IPS-20b (cell line): Measurements from ENCODE around the gene CNBP.
"Not testable (repeated sequence)": the region's sequence is repeated elsewhere in the genome, so short reads cannot be mapped to it uniquely, and the experiment has no call there.

ENCODE experiments used
- H3K27ac ChIP-seq: one replicate; pipeline ENCODE4 v1.5.1; 2013; ENCODE audit warnings: low read length
- H3K27me3 ChIP-seq: 2 replicates; pipeline ENCODE4 v1.6.1; 2013; ENCODE audit warnings: mild to moderate bottlenecking, low read length, inconsistent platforms; ENCODE audit not compliant: insufficient read depth
- H3K36me3 ChIP-seq: 2 replicates; pipeline ENCODE4 v1.6.1; 2013; ENCODE audit warnings: low read depth, mild to moderate bottlenecking, inconsistent platforms, low read length, moderate library complexity; ENCODE audit not compliant: insufficient read depth
- H3K4me1 ChIP-seq: 2 replicates; pipeline ENCODE4 v1.6.1; 2013; ENCODE audit warnings: mild to moderate bottlenecking, control low read depth, inconsistent platforms, low read length, moderate library complexity; ENCODE audit not compliant: insufficient read depth
- H3K4me3 ChIP-seq: 2 replicates; pipeline ENCODE4 v1.5.1; 2013; ENCODE audit warnings: mild to moderate bottlenecking, low read length, inconsistent platforms
- H3K9ac ChIP-seq: 2 replicates; pipeline ENCODE4 v1.6.1; 2013; ENCODE audit warnings: low read depth, mild to moderate bottlenecking, inconsistent platforms, low read length, moderate library complexity
- H3K9me3 ChIP-seq: 2 replicates; pipeline ENCODE4 v1.6.1; 2013; ENCODE audit warnings: mild to moderate bottlenecking, low read depth, low read length, inconsistent platforms; ENCODE audit not compliant: insufficient read depth

The CNBP gene

GRCh38 chr3:129207479-129207878, 23.8 kb upstream of the CNBP start:
- no peak overlapping the region for H3K27ac ChIP-seq
- H3K27me3 ChIP-seq, result no peaks in the 10 kb centered on the region
- H3K9ac ChIP-seq, result no peak overlapping the region
- H3K9me3 ChIP-seq, result no peaks in the 10 kb centered on the region
- H3K36me3 ChIP-seq, result no peaks in the 10 kb centered on the region
- H3K4me3 ChIP-seq, result no peak overlapping the region
- H3K4me1 ChIP-seq, result no peaks in the 10 kb centered on the region

DNA sequence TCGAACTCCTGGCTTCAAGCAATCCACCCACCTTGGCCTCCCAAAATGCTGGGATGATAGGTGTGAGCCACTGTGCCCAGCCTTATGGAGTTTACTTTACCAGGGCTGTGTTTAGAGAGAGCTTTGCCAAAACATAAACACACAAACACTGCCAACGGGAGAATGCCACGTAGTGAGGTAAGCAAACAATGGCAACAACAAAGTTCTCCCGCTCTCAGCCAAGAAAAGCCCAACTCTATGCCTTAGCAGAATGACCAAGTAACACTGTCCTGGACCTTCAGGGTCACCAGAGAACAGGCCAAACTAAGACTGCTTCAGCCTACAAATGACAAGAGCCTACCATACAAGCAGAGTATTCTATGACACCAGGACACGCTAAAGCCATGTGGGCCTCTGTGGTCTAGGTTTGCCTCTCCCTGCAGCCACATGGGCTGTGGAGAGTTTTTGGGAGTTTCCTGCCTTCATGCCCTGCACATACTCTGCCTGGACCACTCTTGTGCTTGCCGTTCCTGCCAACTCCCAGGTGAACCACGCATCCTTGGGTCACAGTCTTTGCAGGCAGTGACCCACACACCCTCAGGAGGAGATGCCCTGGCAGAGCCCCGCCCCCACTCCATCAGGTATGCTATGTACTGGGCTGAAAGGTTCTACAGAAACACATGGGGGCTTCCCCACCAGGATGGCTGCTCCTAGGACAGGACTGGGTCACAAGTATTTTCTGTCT, 21.6 kb upstream of the CNBP start:
- Histone ChIP-seq H3K36me3 (no peaks in the 10 kb centered on the region), H3K27me3 (no peaks in the 10 kb centered on the region), H3K27ac (no peak overlapping the region), H3K9ac (no peak overlapping the region), H3K9me3 (no peaks in the 10 kb centered on the region), H3K4me3 (no peak overlapping the region), H3K4me1 (no peaks in the 10 kb centered on the region)

DNA sequence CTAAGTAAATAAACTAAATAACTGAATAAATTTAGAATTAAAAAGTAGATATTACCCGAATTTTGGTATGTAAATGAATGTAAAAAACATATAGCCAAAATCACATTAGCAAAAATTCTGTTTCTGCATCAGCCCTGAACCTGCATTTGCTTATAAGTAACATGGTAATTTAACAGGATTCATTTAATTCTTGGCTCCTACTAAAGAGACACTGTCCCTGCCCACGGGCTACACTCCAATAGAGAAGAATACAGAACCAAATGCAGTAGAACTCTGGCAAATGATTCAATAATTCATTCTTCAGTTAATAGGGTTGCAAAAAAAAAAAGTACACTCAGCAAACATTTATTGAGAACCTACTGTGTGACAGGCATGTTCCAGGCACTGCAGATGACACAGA, 20.8 kb upstream of the CNBP start:
- H3K27ac ChIP-seq, result no peak overlapping the region
- H3K4me3 ChIP-seq, result no peak overlapping the region
- H3K9ac ChIP-seq, result no peak overlapping the region
- no peaks in the 10 kb centered on the region for H3K9me3 ChIP-seq
- no peaks in the 10 kb centered on the region for H3K36me3 ChIP-seq
- H3K27me3 ChIP-seq, result no peaks in the 10 kb centered on the region
- H3K4me1 ChIP-seq, result no peaks in the 10 kb centered on the region

GRCh38 chr3:129199366-129199765, 15.7 kb upstream of the CNBP start:
- Histone ChIP-seq H3K4me3 (no peak overlapping the region), H3K9ac (no peak overlapping the region), H3K27me3 (no peaks in the 10 kb centered on the region), H3K4me1 (no peaks in the 10 kb centered on the region), H3K27ac (no peak overlapping the region), H3K36me3 (no peaks in the 10 kb centered on the region), H3K9me3 (no peaks in the 10 kb centered on the region)

- Histone ChIP-seq H3K36me3 (no peaks in the 10 kb centered on the region), H3K27ac (no peak overlapping the region), H3K27me3 (no peaks in the 10 kb centered on the region), H3K9ac (no peak overlapping the region), H3K9me3 (no peaks in the 10 kb centered on the region), H3K4me3 (no peak overlapping the region), H3K4me1 (no peaks in the 10 kb centered on the region)
These were observed 13.6 kb upstream of the CNBP start for GRCh38 chr3:129197321-129197720.

GRCh38 chr3:129196601-129197000, 12.9 kb upstream of the CNBP start:
- no peaks in the 10 kb centered on the region for H3K9me3 ChIP-seq
- H3K4me1 ChIP-seq, result no peaks in the 10 kb centered on the region
- no peak overlapping the region for H3K9ac ChIP-seq
- no peak overlapping the region for H3K4me3 ChIP-seq
- no peaks in the 10 kb centered on the region for H3K27me3 ChIP-seq
- no peaks in the 10 kb centered on the region for H3K36me3 ChIP-seq
- H3K27ac ChIP-seq, result no peak overlapping the region

- no peaks in the 10 kb centered on the region for H3K9me3 ChIP-seq
- no peaks in the 10 kb centered on the region for H3K4me1 ChIP-seq
- H3K27me3 ChIP-seq, result no peaks in the 10 kb centered on the region
- no peak overlapping the region for H3K9ac ChIP-seq
- H3K4me3 ChIP-seq, result no peak overlapping the region
- H3K36me3 ChIP-seq, result no peaks in the 10 kb centered on the region
- H3K27ac ChIP-seq, result no peak overlapping the region
These were observed 12.1 kb upstream of the CNBP start for GRCh38 chr3:129195731-129196256.

DNA sequence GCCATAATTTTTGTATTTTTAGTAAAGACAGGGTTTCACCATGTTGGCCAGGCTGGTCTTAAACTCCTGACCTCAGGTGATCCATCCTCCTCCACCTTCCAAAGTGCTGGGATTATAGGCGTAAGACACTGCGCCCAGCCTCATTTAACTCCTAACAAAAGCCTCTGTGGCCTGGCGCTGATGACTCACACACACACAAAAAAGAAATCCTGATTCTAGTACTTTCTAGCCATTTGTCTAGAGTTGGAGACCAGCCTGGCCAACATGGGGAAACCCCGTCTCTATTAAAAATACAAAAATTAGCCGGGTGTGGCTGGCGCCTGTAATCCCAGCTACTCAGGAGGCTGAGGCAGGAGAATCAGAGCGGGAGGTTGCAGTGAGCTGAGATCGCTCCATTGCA, 6.1 kb upstream of the CNBP start:
- not testable (repeated sequence) for H3K27me3 ChIP-seq, H3K9me3 ChIP-seq, H3K4me1 ChIP-seq, H3K27ac ChIP-seq, H3K4me3 ChIP-seq, H3K9ac ChIP-seq, H3K36me3 ChIP-seq

DNA sequence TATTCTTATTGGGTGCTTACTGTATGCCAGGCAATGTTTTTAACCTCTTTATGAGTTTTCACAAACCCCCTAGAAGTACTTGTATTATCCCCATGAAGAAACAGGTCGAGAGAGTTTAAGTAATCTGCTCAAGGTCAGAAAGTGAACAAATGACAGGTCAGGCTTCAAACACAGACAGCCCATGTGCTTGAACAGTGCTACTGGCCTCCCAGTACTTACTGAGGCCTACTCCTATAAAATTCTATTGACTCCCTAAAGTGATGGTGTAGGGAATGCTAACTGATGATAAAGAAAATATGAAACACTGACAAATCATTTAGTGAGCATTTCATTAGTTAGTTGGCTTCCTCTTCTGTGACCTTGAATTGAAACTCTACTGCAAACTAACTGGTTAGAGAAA, 4.2 kb upstream of the CNBP start:
- no peak overlapping the region for H3K4me3 ChIP-seq
- no peak overlapping the region for H3K27ac ChIP-seq
- no peaks in the 10 kb centered on the region for H3K27me3 ChIP-seq
- H3K9me3 ChIP-seq, result no peaks in the 10 kb centered on the region
- H3K4me1 ChIP-seq, result no peaks in the 10 kb centered on the region
- H3K36me3 ChIP-seq, result no peaks in the 10 kb centered on the region
- no peak overlapping the region for H3K9ac ChIP-seq

- no peak overlapping the region for H3K27ac ChIP-seq
- no peaks in the 10 kb centered on the region for H3K4me1 ChIP-seq
- H3K9ac ChIP-seq, result no peak overlapping the region
These were observed 2.1 kb upstream of the CNBP start for GRCh38 chr3:129185783-129186182.

GRCh38 chr3:129184784-129185542, 1.3 kb upstream of the CNBP start:
- H3K27me3 ChIP-seq, H3K36me3 ChIP-seq, H3K27ac ChIP-seq, H3K4me1 ChIP-seq, H3K9me3 ChIP-seq: not testable (repeated sequence)
- Histone ChIP-seq H3K4me3 (peak overlapping the region; percentile 81), H3K9ac (peak overlapping the region; percentile 99; the same call in 1 of the 2 replicates)

More at GRCh38 chr3:129185783-129186182, 2.1 kb upstream of the CNBP start:
- H3K27me3 ChIP-seq, result no peaks in the 10 kb centered on the region
- peaks cover 1% of the 10 kb centered on the region for H3K36me3 ChIP-seq
- H3K4me3 ChIP-seq, result no peak overlapping the region
- H3K9me3 ChIP-seq, result no peaks in the 10 kb centered on the region

DNA sequence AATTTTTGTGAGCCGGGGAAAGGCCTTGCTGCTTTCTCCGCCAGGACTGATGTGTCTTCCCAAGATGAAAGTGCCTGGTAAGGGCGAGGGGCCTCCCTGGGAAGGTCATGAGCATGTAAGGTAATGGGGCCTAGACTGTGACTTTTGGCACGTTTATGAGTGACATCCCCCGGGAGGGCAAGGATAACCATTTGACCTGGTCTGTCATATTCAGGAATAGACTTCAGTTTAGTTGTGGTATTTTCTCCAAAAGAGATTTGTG, 631 bp upstream of the CNBP start:
- Histone ChIP-seq H3K27ac (peak overlapping the region; percentile 99), H3K9ac (peak overlapping the region; percentile 99), H3K27me3 (no peaks in the 10 kb centered on the region), H3K36me3 (peaks cover 15% of the 10 kb centered on the region), H3K4me3 (peak overlapping the region; percentile 81), H3K4me1 (peaks cover 5% of the 10 kb centered on the region; the same call in 1 of the 2 replicates), H3K9me3 (no peaks in the 10 kb centered on the region)
